ENCODE measurements around the gene FHIT. TPM values are rescaled to one million over a fixed set of nuclear protein-coding genes. Genes with fewer than 3 reads are reported as not detected.

Gene FHIT
- total RNA-seq, 4 donors from 2014 or later = 7.5 to 20.1 (median 13.5) TPM

- TF ChIP-seq POLR2A (IDR thresholded peaks at IDR 0.05) (no peak), EP300 (IDR thresholded peaks at IDR 0.05; ENCODE audit: low read depth) (no peak), POLR2AphosphoS5 (IDR thresholded peaks at IDR 0.05) (no peak)
- TF ChIP-seq, protein P1, sequence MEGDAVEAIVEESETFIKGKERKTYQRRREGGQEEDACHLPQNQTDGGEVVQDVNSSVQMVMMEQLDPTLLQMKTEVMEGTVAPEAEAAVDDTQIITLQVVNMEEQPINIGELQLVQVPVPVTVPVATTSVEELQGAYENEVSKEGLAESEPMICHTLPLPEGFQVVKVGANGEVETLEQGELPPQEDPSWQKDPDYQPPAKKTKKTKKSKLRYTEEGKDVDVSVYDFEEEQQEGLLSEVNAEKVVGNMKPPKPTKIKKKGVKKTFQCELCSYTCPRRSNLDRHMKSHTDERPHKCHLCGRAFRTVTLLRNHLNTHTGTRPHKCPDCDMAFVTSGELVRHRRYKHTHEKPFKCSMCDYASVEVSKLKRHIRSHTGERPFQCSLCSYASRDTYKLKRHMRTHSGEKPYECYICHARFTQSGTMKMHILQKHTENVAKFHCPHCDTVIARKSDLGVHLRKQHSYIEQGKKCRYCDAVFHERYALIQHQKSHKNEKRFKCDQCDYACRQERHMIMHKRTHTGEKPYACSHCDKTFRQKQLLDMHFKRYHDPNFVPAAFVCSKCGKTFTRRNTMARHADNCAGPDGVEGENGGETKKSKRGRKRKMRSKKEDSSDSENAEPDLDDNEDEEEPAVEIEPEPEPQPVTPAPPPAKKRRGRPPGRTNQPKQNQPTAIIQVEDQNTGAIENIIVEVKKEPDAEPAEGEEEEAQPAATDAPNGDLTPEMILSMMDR (IDR thresholded peaks at IDR 0.05) = no peak
- in situ Hi-C loops (cut with MboI; ENCODE audit: low pct_ligation_motif_present in 1 of 4, low pct_unique_long_range_greater_than_20kb in 1 of 4, low sequenced_read_pairs in 3 of 4) = no loop called here
- DNase-seq = no peak
These were observed 296.2 kb downstream of the FHIT start for GRCh38 chr3:60955034-60955433.

GRCh38 chr3:60954048-60954447 lies 297.2 kb downstream of the FHIT start:
- no peaks in the 10 kb centered on the region for H3K27me3 ChIP-seq
- WGBS, 2 donors (ENCODE audit: low coverage in 1 of 2) = 41 to 42% methylated on average over 2 of the region's 2 CpGs
- intact Hi-C loops (cut with DNase I; ENCODE audit: low total_unique reads) = no loop called here
- no peak overlapping the region for H3K4me3 ChIP-seq
- no peak for DNase-seq
- no peaks in the 10 kb centered on the region for H3K36me3 ChIP-seq
- no peaks in the 10 kb centered on the region for H3K4me1 ChIP-seq
- in situ Hi-C loops (cut with MboI; ENCODE audit: low pct_ligation_motif_present in 1 of 4, low pct_unique_long_range_greater_than_20kb in 1 of 4, low sequenced_read_pairs in 3 of 4) = no loop called here
- H3K9me3 ChIP-seq = no peaks in the 10 kb centered on the region
- TF ChIP-seq POLR2A (IDR thresholded peaks at IDR 0.05) (no peak), POLR2AphosphoS5 (IDR thresholded peaks at IDR 0.05) (no peak)
- TF ChIP-seq, protein P1 (IDR thresholded peaks at IDR 0.05) = no peak
- no peak overlapping the region for H3K27ac ChIP-seq

More at GRCh38 chr3:60955034-60955433, 296.2 kb downstream of the FHIT start:
- Histone ChIP-seq H3K36me3 (no peaks in the 10 kb centered on the region), H3K27me3 (no peaks in the 10 kb centered on the region), H3K4me3 (no peak overlapping the region), H3K4me1 (no peaks in the 10 kb centered on the region), H3K9me3 (no peaks in the 10 kb centered on the region), H3K27ac (no peak overlapping the region)
- WGBS, 2 donors (ENCODE audit: low coverage in 1 of 2) = 88 to 91% methylated on average over 2 of the region's 2 CpGs
- intact Hi-C loops (cut with DNase I; ENCODE audit: low total_unique reads) = no loop called here

DNA sequence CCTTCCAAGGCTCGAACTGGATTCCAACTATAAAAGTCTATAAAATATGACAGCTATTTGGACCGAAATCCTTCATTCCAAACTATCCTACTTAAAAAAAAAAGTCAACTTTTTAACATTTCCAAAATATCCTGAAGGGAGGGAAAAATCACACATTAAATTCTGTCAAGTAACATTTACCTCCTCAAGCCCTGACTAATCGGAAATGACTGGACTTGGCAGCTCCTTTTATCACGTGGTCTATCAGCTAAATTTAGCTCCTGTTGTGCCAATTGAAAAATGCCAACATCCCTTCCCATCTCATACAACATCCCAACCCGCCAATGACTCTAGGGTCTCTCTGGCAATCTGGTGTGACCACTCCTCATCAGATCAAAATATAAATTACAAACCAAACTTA lies 297.9 kb downstream of the FHIT start:
- in situ Hi-C loops (cut with MboI; ENCODE audit: low pct_ligation_motif_present in 1 of 4, low pct_unique_long_range_greater_than_20kb in 1 of 4, low sequenced_read_pairs in 3 of 4) (no loop called here), intact Hi-C loops (cut with DNase I; ENCODE audit: low total_unique reads) (no loop called here)
- TF ChIP-seq POLR2A (IDR thresholded peaks at IDR 0.05) (no peak), EP300 (IDR thresholded peaks at IDR 0.05; ENCODE audit: low read depth) (no peak), POLR2AphosphoS5 (IDR thresholded peaks at IDR 0.05) (no peak)
- TF ChIP-seq, protein P1 (IDR thresholded peaks at IDR 0.05) = no peak
- 72 to 76% methylated on average over 5 of the region's 5 CpGs for WGBS, 2 donors (ENCODE audit: low coverage in 1 of 2)
- H3K4me3 ChIP-seq = no peak overlapping the region
- no peaks in the 10 kb centered on the region for H3K9me3 ChIP-seq
- no peaks in the 10 kb centered on the region for H3K4me1 ChIP-seq
- DNase-seq = no peak
- H3K36me3 ChIP-seq = no peaks in the 10 kb centered on the region
- no peak overlapping the region for H3K27ac ChIP-seq
- no peaks in the 10 kb centered on the region for H3K27me3 ChIP-seq

- TF ChIP-seq EP300 (IDR thresholded peaks at IDR 0.05; ENCODE audit: low read depth) = no peak
- TF ChIP-seq, protein P1 (IDR thresholded peaks at IDR 0.05) = no peak
- TF ChIP-seq POLR2A (IDR thresholded peaks at IDR 0.05) = no peak
- no peak for TF ChIP-seq POLR2AphosphoS5 (IDR thresholded peaks at IDR 0.05)
- H3K36me3 ChIP-seq = no peaks in the 10 kb centered on the region
- no peak overlapping the region for H3K4me3 ChIP-seq
- WGBS, 2 donors (ENCODE audit: low coverage in 1 of 2) = 73 to 83% methylated on average over 1 to 6 of the region's 6 CpGs
- DNase-seq = no peak
- H3K9me3 ChIP-seq = no peaks in the 10 kb centered on the region
- no peak overlapping the region for H3K27ac ChIP-seq
- no peaks in the 10 kb centered on the region for H3K27me3 ChIP-seq
- intact Hi-C loops (cut with DNase I; ENCODE audit: low total_unique reads) = no loop called here
- no peaks in the 10 kb centered on the region for H3K4me1 ChIP-seq
- in situ Hi-C loops (cut with MboI; ENCODE audit: low pct_ligation_motif_present in 1 of 4, low pct_unique_long_range_greater_than_20kb in 1 of 4, low sequenced_read_pairs in 3 of 4) = no loop called here
These were observed 299.2 kb downstream of the FHIT start for GRCh38 chr3:60952055-60952454.

Measured in transverse colon (tissue), 4 donors.